Thymus (tissue), 2 donors: ENCODE data around the gene FBXW8. TPM values are rescaled to one million over a fixed set of nuclear protein-coding genes. Genes with fewer than 3 reads are reported as not detected.

ENCODE experiments used
- polyA plus RNA-seq: library from polyadenylated mRNA; stranded (reverse); fragments of 200-250 nt; gene quantifications from one replicate; pipeline ENCODE4 v1.2.3, GENCODE V29; 2013
- total RNA-seq: library from RNA; stranded (reverse); fragments of 120-200 nt; gene quantifications from one replicate; pipeline ENCODE4 v1.2.4, GENCODE V29; 2013
- donor health status: healthy.

The FBXW8 gene
- total and polyA plus RNA-seq, 2 donors = 4.5 to 6.0 TPM

Other genes starting within 250 kb of the FBXW8 start
- gene SPRING1, start 172.9 kb upstream of the FBXW8 start, total RNA-seq = 15.3 TPM
- gene SPRING1, start 172.9 kb upstream of the FBXW8 start, polyA plus RNA-seq = 12.7 TPM
- 4.4 TPM for gene RNFT2, start 172.6 kb upstream of the FBXW8 start, total RNA-seq
- gene RNFT2, start 172.6 kb upstream of the FBXW8 start, polyA plus RNA-seq = 9.7 TPM
- gene HRK, start 29.5 kb upstream of the FBXW8 start, total RNA-seq = 3.1 TPM
- gene HRK, start 29.5 kb upstream of the FBXW8 start, polyA plus RNA-seq = 1.9 TPM
- gene TESC, start 188.5 kb downstream of the FBXW8 start, total RNA-seq = 18.4 TPM
- 7.7 TPM for gene TESC, start 188.5 kb downstream of the FBXW8 start, polyA plus RNA-seq